ENCODE results near the gene RSPH10B2. TPM values are rescaled to one million over a fixed set of nuclear protein-coding genes. Genes with fewer than 3 reads are reported as not detected.
"Not testable (repeated sequence)": the region's sequence is repeated elsewhere in the genome, so short reads cannot be mapped to it uniquely, and the experiment has no call there.

RSPH10B2 gene
- total RNA-seq, 1 experiment from 2014 or later: 0.15 TPM

DNA sequence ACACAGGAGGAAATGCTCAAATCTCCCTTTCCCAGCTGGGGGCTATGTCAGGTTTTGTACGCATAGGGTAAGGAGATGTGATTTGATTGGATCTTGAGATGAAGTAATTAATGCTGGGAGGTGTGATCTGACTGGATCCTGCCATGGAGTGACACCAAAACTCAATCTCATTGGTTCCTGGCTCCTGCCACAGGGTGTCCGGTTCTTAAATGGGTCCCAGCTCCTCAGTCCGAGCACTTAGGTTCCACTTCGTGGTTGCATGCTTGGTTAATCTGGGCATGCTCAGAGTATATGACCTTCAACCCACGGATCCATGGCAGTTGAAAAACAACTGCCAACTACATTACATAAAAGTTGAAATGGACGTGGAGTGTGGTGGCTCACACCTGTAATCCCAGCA lies 44.1 kb upstream of the RSPH10B2 start:
- no peaks in the 10 kb centered on the region for H3K27me3 ChIP-seq (ENCODE audit: control insufficient read depth, insufficient read depth, low read length)
- TF ChIP-seq SIN3A (IDR thresholded peaks at IDR 0.05; ENCODE audit: borderline replicate concordance, insufficient read depth, low read depth, low read length): no peak
- no peak for TF ChIP-seq POLR2AphosphoS5 (IDR thresholded peaks at IDR 0.05; ENCODE audit: low read depth, low read length)
- no peak for TF ChIP-seq TCF7L2 (IDR thresholded peaks at IDR 0.05; ENCODE audit: low read depth, low read length)
- TF ChIP-seq, protein P1, sequence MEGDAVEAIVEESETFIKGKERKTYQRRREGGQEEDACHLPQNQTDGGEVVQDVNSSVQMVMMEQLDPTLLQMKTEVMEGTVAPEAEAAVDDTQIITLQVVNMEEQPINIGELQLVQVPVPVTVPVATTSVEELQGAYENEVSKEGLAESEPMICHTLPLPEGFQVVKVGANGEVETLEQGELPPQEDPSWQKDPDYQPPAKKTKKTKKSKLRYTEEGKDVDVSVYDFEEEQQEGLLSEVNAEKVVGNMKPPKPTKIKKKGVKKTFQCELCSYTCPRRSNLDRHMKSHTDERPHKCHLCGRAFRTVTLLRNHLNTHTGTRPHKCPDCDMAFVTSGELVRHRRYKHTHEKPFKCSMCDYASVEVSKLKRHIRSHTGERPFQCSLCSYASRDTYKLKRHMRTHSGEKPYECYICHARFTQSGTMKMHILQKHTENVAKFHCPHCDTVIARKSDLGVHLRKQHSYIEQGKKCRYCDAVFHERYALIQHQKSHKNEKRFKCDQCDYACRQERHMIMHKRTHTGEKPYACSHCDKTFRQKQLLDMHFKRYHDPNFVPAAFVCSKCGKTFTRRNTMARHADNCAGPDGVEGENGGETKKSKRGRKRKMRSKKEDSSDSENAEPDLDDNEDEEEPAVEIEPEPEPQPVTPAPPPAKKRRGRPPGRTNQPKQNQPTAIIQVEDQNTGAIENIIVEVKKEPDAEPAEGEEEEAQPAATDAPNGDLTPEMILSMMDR (IDR thresholded peaks at IDR 0.05): no peak
- TF ChIP-seq, protein P2, sequence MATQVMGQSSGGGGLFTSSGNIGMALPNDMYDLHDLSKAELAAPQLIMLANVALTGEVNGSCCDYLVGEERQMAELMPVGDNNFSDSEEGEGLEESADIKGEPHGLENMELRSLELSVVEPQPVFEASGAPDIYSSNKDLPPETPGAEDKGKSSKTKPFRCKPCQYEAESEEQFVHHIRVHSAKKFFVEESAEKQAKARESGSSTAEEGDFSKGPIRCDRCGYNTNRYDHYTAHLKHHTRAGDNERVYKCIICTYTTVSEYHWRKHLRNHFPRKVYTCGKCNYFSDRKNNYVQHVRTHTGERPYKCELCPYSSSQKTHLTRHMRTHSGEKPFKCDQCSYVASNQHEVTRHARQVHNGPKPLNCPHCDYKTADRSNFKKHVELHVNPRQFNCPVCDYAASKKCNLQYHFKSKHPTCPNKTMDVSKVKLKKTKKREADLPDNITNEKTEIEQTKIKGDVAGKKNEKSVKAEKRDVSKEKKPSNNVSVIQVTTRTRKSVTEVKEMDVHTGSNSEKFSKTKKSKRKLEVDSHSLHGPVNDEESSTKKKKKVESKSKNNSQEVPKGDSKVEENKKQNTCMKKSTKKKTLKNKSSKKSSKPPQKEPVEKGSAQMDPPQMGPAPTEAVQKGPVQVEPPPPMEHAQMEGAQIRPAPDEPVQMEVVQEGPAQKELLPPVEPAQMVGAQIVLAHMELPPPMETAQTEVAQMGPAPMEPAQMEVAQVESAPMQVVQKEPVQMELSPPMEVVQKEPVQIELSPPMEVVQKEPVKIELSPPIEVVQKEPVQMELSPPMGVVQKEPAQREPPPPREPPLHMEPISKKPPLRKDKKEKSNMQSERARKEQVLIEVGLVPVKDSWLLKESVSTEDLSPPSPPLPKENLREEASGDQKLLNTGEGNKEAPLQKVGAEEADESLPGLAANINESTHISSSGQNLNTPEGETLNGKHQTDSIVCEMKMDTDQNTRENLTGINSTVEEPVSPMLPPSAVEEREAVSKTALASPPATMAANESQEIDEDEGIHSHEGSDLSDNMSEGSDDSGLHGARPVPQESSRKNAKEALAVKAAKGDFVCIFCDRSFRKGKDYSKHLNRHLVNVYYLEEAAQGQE (IDR thresholded peaks at IDR 0.05; ENCODE audit: insufficient read depth in 1 of 2, low read depth in 2 of 2, low read length in 1 of 2): no peak
- H3K27ac ChIP-seq (ENCODE audit: low read length): no peak overlapping the region
- in situ Hi-C loops (cut with HindIII; ENCODE audit: low pct_unique_long_range_greater_than_20kb, low sequenced_read_pairs) (no loop called here), intact Hi-C loops (cut with micrococcal nuclease; ENCODE audit: unreplicated experiment) (no loop called here)
- DNase-seq (ENCODE audit: low read depth, low spot score) (no peak), ATAC-seq (no peak)
- POLR2A ChIA-PET: no interaction called here
- BruUV-seq (replicated peaks): no TSS peak
- H3K4me1 ChIP-seq (ENCODE audit: control insufficient read depth, insufficient read depth, low read length): 0 out of 2 replicates have a peak, but pooled peaks cover 5% of the 10 kb centered on the region
- H3K4me3 ChIP-seq (ENCODE audit: low read depth in 2 of 2, low read length in 2 of 2): no peak overlapping the region
- H3K9me3 ChIP-seq (ENCODE audit: control insufficient read depth, insufficient read depth, low read depth, low read length): peaks cover 23% of the 10 kb centered on the region
- CTCF ChIA-PET: no interaction called here
- H3K36me3 ChIP-seq (ENCODE audit: control insufficient read depth, insufficient read depth, low read length): 0 out of 2 replicates have a peak, but pooled peaks cover under 1% of the 10 kb centered on the region

GRCh38 chr7:6714360-6714759 lies 39.5 kb upstream of the RSPH10B2 start:
- TF ChIP-seq SIN3A (IDR thresholded peaks at IDR 0.05; ENCODE audit: borderline replicate concordance, insufficient read depth, low read depth, low read length) (no peak), TCF7L2 (IDR thresholded peaks at IDR 0.05; ENCODE audit: low read depth, low read length) (no peak), POLR2AphosphoS5 (IDR thresholded peaks at IDR 0.05; ENCODE audit: low read depth, low read length) (no peak)
- TF ChIP-seq, protein P2 (IDR thresholded peaks at IDR 0.05; ENCODE audit: insufficient read depth in 1 of 2, low read depth in 2 of 2, low read length in 1 of 2): no peak
- TF ChIP-seq, protein P1 (IDR thresholded peaks at IDR 0.05): no peak
- no peak for ATAC-seq
- Histone ChIP-seq H3K4me1 (ENCODE audit: control insufficient read depth, insufficient read depth, low read length) (no peaks in the 10 kb centered on the region), H3K27ac (ENCODE audit: low read length) (no peak overlapping the region), H3K4me3 (ENCODE audit: low read depth in 2 of 2, low read length in 2 of 2) (no peak overlapping the region), H3K27me3 (ENCODE audit: control insufficient read depth, insufficient read depth, low read length) (no peaks in the 10 kb centered on the region), H3K36me3 (ENCODE audit: control insufficient read depth, insufficient read depth, low read length) (no peaks in the 10 kb centered on the region), H3K9me3 (ENCODE audit: control insufficient read depth, insufficient read depth, low read depth, low read length) (peaks cover 5% of the 10 kb centered on the region; the same call in 1 of the 2 replicates)
- in situ Hi-C loops (cut with HindIII; ENCODE audit: low pct_unique_long_range_greater_than_20kb, low sequenced_read_pairs): no loop called here
- DNase-seq (ENCODE audit: low read depth, low spot score): no peak
- intact Hi-C loops (cut with micrococcal nuclease; ENCODE audit: unreplicated experiment): no loop called here
- no TSS peak for BruUV-seq (replicated peaks)
- CTCF ChIA-PET: no interaction called here
- POLR2A ChIA-PET: no interaction called here

DNA sequence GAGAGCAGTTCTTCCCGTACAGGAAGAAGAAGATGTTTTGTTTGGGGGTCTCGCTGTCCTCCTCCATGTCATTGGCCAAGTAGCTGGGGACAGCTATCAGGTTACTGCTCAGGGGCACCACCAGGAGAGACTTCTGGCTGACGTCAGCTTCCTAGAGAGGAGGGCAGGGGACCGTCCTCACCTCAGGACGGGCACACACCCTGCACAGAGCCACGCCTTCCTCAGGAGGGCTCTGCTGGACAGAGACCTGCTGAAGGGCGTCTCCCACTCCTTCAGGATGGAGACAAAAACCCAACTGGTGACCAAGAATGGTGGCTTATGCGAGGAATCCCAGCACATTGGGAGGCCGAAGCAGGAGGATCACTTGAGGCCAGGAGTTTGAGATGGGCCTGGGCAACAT lies 38.0 kb upstream of the RSPH10B2 start:
- H3K27me3 ChIP-seq (ENCODE audit: control insufficient read depth, insufficient read depth, low read length); H3K9me3 ChIP-seq (ENCODE audit: control insufficient read depth, insufficient read depth, low read depth, low read length); BruUV-seq (replicated peaks); in situ Hi-C loops (cut with HindIII; ENCODE audit: low pct_unique_long_range_greater_than_20kb, low sequenced_read_pairs); DNase-seq (ENCODE audit: low read depth, low spot score); H3K27ac ChIP-seq (ENCODE audit: low read length); intact Hi-C loops (cut with micrococcal nuclease; ENCODE audit: unreplicated experiment); CTCF ChIA-PET; H3K4me3 ChIP-seq (ENCODE audit: low read depth in 2 of 2, low read length in 2 of 2); H3K36me3 ChIP-seq (ENCODE audit: control insufficient read depth, insufficient read depth, low read length); POLR2A ChIA-PET; H3K4me1 ChIP-seq (ENCODE audit: control insufficient read depth, insufficient read depth, low read length); ATAC-seq: not testable (repeated sequence)
